H1 (cell line): ENCODE data around the gene AKR1D1.

Experiments used
- BACH1 ChIP-seq: IDR thresholded peaks from 2 replicates; pipeline ENCODE4 v1.6.1; 2012; ENCODE audit warnings: low read length, improper control_type of control experiment
- CTCF ChIP-seq, 3 experiments: IDR thresholded peaks; 1 replicate in 2 of 3; 2 replicates in 1 of 3; pipeline versions ENCODE4 v1.5.1 to v1.6.1; 2011; ENCODE audit warnings: low read length in 3 of 3, mild to moderate bottlenecking in 3 of 3, inconsistent platforms in 2 of 3, low read depth in 1 of 3, moderate library complexity in 1 of 3; ENCODE audit not compliant: insufficient read depth in 1 of 3; ENCODE audit errors: control extremely low read depth in 1 of 3
- EP300 ChIP-seq, 2 experiments: IDR thresholded peaks; 1 replicate in 1 of 2; 2 replicates in 1 of 2; pipeline ENCODE4 v1.6.1; 2011 to 2012; ENCODE audit warnings: low read depth in 2 of 2, low read length in 2 of 2, mild to moderate bottlenecking in 2 of 2, borderline replicate concordance in 1 of 2, inconsistent platforms in 1 of 2, moderate library complexity in 1 of 2
- EZH2 ChIP-seq: fragments of 200-600 bp; sonication (generic); IDR thresholded peaks from 2 replicates; pipeline ENCODE4 v1.7.1; 2012; ENCODE audit warnings: low read depth, mild to moderate bottlenecking, moderate library complexity, low read length, inconsistent platforms; ENCODE audit not compliant: severe bottlenecking
- JUND ChIP-seq: IDR thresholded peaks from 2 replicates; pipeline ENCODE4 v1.6.1; 2011; ENCODE audit warnings: mild to moderate bottlenecking, improper control_type of control experiment, low read length
- KDM1A ChIP-seq: fragments of 200-600, 300-600 bp; sonication (generic); IDR thresholded peaks from 2 replicates; pipeline ENCODE4 v1.7.1; 2016; ENCODE audit warnings: mild to moderate bottlenecking, low read length, borderline replicate concordance
- POLR2A ChIP-seq, 2 experiments: IDR thresholded peaks; 1 replicate in 1 of 2; 2 replicates in 1 of 2; pipeline ENCODE4 v1.6.1; 2011; ENCODE audit warnings: low read depth in 2 of 2, low read length in 2 of 2, mild to moderate bottlenecking in 2 of 2; ENCODE audit errors: control extremely low read depth in 1 of 2
- RAD21 ChIP-seq, 2 experiments: IDR thresholded peaks in 1 of 2; conservative IDR thresholded peaks in 1 of 2; 2 replicates each; pipeline ENCODE4 v1.6.1; 2011; ENCODE audit warnings: low read depth in 2 of 2, low read length in 2 of 2, improper control_type of control experiment in 1 of 2, inconsistent platforms in 1 of 2, mild to moderate bottlenecking in 1 of 2, moderate library complexity in 1 of 2
- RNF2 ChIP-seq: fragments of 200-900, 300-1000 bp; sonication (generic); IDR thresholded peaks from 2 replicates; pipeline ENCODE4 v1.7.1; 2016; ENCODE audit warnings: borderline replicate concordance, low read depth, mild to moderate bottlenecking, antibody characterized with exemption, low read length; ENCODE audit not compliant: poor library complexity, severe bottlenecking; ENCODE audit errors: missing control alignments
- SAP30 ChIP-seq: fragments of 300-600 bp; sonication (generic); IDR thresholded peaks from 2 replicates; pipeline ENCODE4 v1.7.1; 2012; ENCODE audit warnings: low read length, moderate library complexity, mild to moderate bottlenecking, inconsistent platforms; ENCODE audit not compliant: insufficient read depth, insufficient replicate concordance
- TAF7 ChIP-seq: optimal IDR thresholded peaks from 2 replicates; pipeline ENCODE3; 2011; ENCODE audit warnings: low read depth, mild to moderate bottlenecking, inconsistent platforms, low read length, moderate library complexity, borderline replicate concordance
- TEAD4 ChIP-seq: IDR thresholded peaks from 2 replicates; pipeline ENCODE4 v1.6.1; 2012; ENCODE audit warnings: low read depth, low read length, inconsistent platforms, mixed read lengths

- TF ChIP-seq SAP30 (no peak), EP300 (IDR thresholded peaks at IDR 0.05; ENCODE audit: borderline replicate concordance in 1 of 2, low read depth in 2 of 2, low read length in 2 of 2) (no peak), CTCF (IDR thresholded peaks at IDR 0.05; ENCODE audit: control extremely low read depth in 1 of 3, insufficient read depth in 1 of 3, low read depth in 1 of 3, low read length in 3 of 3) (no peak), RAD21 (IDR thresholded peaks at IDR 0.05 in 1 of 2, conservative IDR thresholded peaks at IDR 0.05 in 1 of 2; ENCODE audit: low read depth in 2 of 2, low read length in 2 of 2) (no peak), POLR2A (IDR thresholded peaks at IDR 0.05; ENCODE audit: control extremely low read depth in 1 of 2, low read depth in 2 of 2, low read length in 2 of 2) (no peak), TAF7 (no peak), EZH2 (no peak), JUND (no peak), BACH1 (no peak), RNF2 (no peak), TEAD4 (no peak), KDM1A (no peak)
These were observed 75.7 kb downstream of the AKR1D1 start for GRCh38 chr7:138151731-138152577.
